IMR-90 (cell line): ENCODE measurements around the gene CD2.

ENCODE experiments used
- CTCF ChIP-seq: conservative IDR thresholded peaks from 2 replicates; pipeline ENCODE4 v1.5.1; 2012; ENCODE audit warnings: mild to moderate bottlenecking, low read depth, low read length, improper control_type of control experiment
- FOS ChIP-seq: fragments of 150-350 bp; IDR thresholded peaks from 2 replicates; pipeline ENCODE4 v1.6.1; 2016; ENCODE audit warnings: low read depth, low read length
- NFE2L2 ChIP-seq: fragments of 150-350 bp; IDR thresholded peaks from 2 replicates; pipeline ENCODE4 v1.6.1; 2016; ENCODE audit warnings: low read depth, mild to moderate bottlenecking, low read length
- POLR2A ChIP-seq: IDR thresholded peaks from 2 replicates; pipeline ENCODE4 v1.6.1; 2012; ENCODE audit warnings: mild to moderate bottlenecking, low read depth, low read length
- USF2 ChIP-seq: fragments of 150-350 bp; IDR thresholded peaks from 2 replicates; pipeline ENCODE4 v1.6.1; 2017; ENCODE audit warnings: mild to moderate bottlenecking, antibody characterized with exemption, low read length, low read depth

- no peak for TF ChIP-seq FOS
- TF ChIP-seq POLR2A, result no peak
- TF ChIP-seq CTCF, result no peak
- TF ChIP-seq USF2, result no peak
- TF ChIP-seq NFE2L2, result no peak
Measured at GRCh38 chr1:116751146-116751545, 3.1 kb upstream of the CD2 start.
